ENCODE results near the gene EFNA5.

DNA sequence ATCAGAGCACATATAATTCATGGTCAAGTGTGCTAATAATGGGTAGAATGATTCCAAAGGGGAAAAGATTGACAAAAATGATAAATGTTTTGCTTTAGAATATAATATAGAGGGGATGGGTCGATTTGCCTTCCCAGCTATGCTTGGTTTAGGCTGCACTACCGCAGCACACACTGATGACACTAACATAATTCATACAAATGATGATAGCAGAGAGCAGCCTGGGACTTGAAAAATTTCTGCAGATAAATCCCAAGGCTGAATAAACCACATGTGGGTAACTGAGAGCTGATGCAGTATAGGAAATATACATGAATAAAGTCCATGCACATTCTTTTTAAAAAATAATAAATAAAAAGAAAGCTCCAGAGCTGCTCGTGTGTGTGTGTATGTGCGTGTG, 54.5 kb downstream of the EFNA5 start:
- TF ChIP-seq CTCF (IDR thresholded peaks at IDR 0.05; ENCODE audit: poor library complexity, severe bottlenecking) (no peak), TAF1 (IDR thresholded peaks at IDR 0.05; ENCODE audit: low read depth) (no peak), EZH2 (IDR thresholded peaks at IDR 0.05; ENCODE audit: borderline replicate concordance, insufficient read depth, low read length, poor library complexity, severe bottlenecking) (no peak), SMC3 (conservative IDR thresholded peaks at IDR 0.05; ENCODE audit: poor library complexity) (no peak)
- TF ChIP-seq, protein P1, sequence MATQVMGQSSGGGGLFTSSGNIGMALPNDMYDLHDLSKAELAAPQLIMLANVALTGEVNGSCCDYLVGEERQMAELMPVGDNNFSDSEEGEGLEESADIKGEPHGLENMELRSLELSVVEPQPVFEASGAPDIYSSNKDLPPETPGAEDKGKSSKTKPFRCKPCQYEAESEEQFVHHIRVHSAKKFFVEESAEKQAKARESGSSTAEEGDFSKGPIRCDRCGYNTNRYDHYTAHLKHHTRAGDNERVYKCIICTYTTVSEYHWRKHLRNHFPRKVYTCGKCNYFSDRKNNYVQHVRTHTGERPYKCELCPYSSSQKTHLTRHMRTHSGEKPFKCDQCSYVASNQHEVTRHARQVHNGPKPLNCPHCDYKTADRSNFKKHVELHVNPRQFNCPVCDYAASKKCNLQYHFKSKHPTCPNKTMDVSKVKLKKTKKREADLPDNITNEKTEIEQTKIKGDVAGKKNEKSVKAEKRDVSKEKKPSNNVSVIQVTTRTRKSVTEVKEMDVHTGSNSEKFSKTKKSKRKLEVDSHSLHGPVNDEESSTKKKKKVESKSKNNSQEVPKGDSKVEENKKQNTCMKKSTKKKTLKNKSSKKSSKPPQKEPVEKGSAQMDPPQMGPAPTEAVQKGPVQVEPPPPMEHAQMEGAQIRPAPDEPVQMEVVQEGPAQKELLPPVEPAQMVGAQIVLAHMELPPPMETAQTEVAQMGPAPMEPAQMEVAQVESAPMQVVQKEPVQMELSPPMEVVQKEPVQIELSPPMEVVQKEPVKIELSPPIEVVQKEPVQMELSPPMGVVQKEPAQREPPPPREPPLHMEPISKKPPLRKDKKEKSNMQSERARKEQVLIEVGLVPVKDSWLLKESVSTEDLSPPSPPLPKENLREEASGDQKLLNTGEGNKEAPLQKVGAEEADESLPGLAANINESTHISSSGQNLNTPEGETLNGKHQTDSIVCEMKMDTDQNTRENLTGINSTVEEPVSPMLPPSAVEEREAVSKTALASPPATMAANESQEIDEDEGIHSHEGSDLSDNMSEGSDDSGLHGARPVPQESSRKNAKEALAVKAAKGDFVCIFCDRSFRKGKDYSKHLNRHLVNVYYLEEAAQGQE (IDR thresholded peaks at IDR 0.05; ENCODE audit: borderline replicate concordance), result no peak

Data from neural cell (in vitro differentiated cells).